DMS53 treated with DMSO at 0.1 percent for 48 hours (cell line): Measurements from ENCODE around the gene PRKCD.

Source experiments
- DNase-seq: peaks from one replicate; lab custom pipeline; 2025; ENCODE audit not compliant: unreplicated experiment; lab: John Stamatoyannopoulos, UW

The PRKCD gene

DNA sequence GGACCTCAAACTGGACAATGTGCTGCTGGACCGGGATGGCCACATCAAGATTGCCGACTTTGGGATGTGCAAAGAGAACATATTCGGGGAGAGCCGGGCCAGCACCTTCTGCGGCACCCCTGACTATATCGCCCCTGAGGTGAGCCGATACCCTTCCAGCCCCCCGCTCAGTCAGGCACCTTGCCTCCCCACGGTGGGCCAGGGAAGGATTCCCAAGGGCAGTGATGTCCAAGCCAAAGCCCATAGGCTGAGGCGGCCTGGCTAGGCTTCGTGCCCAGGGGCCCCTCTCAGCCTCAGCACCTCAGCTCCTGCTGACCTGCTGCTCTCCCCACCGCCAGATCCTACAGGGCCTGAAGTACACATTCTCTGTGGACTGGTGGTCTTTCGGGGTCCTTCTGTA is 27.7 kb downstream of the PRKCD start:
- no peak for DNase-seq

DNA sequence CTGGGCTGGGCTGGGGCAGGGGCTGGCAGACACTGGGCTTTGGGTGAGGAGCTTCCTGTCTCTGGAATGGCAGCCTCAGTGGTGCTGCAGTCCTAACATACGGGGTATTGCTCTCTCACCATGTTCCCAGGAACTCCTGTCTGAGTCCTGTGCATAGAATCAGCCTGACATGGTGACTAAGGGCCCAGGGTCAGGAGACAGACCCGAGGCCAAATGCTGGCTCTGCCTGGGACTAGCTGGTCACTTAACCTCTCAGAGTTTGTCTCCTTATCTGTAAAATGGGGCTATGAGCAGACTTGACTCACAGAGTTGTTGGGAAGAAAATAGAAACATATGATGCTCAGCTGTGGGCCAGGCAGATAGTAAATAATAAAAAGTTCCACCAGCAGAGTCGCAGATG is 28.3 kb downstream of the PRKCD start:
- no peak for DNase-seq

DNA sequence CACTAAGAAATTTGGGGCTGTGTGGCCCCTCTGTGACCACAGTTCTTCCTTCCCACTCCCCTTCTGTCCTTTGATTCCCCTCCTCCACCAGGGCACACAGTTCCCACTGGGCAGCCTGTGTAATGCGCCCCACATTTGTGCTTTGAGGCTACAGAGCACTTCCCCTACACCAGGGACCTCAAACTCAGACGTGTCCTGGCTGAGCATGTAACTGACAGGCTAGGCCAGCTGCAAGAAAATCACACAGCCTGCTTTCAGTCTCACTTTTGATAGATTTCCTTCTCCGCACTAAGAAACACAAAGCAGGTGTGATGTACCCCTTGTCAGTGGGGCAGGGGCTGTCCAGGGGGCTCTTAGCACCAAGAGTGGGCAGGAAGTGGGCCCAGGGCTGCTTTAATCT is 29.6 kb downstream of the PRKCD start:
- DNase-seq, result no peak

DNA sequence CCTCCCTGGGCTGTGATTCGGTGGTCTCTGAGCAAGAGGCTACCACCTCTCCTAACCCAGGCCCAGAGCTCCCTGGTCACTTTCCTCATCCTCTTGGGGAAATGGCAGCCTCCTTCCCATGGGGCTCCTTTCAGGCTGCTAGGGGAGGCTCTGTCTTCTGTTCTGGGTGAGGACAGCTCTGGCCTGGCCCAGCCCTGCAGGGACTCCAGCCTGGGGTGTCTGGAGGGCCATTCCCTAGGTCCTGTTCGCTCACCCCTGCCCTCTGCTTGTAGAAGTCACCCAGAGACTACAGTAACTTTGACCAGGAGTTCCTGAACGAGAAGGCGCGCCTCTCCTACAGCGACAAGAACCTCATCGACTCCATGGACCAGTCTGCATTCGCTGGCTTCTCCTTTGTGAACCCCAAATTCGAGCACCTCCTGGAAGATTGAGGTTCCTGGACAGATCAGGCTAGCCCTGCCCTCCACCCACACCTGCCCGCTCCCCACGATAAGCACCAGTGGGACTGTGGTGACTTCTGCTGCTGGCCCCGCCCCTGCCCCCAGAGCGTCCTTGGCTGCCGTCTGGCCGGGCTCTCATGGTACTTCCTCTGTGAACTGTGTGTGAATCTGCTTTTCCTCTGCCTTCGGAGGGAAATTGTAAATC is 30.9 kb downstream of the PRKCD start:
- no peak for DNase-seq

DNA sequence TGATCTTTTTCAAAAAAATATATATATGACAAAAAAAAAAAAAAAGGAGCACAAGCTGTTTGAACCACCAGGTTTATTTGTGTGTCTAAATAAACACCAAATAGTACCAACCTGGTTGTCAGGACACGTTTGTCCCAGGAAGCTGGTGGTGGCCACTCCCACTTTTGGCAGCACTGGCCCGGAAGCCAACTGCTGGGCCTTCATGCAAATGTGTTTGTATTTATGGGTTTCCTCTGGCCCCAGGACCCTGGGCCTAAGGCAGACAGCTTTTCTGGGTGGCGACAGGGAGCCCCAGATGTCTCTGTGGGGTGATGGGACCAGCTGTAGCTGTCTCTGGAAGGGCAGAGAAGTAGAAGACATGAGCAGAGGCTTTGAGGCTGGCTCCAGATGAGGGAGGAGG is 31.6 kb downstream of the PRKCD start:
- no peak for DNase-seq

DNA sequence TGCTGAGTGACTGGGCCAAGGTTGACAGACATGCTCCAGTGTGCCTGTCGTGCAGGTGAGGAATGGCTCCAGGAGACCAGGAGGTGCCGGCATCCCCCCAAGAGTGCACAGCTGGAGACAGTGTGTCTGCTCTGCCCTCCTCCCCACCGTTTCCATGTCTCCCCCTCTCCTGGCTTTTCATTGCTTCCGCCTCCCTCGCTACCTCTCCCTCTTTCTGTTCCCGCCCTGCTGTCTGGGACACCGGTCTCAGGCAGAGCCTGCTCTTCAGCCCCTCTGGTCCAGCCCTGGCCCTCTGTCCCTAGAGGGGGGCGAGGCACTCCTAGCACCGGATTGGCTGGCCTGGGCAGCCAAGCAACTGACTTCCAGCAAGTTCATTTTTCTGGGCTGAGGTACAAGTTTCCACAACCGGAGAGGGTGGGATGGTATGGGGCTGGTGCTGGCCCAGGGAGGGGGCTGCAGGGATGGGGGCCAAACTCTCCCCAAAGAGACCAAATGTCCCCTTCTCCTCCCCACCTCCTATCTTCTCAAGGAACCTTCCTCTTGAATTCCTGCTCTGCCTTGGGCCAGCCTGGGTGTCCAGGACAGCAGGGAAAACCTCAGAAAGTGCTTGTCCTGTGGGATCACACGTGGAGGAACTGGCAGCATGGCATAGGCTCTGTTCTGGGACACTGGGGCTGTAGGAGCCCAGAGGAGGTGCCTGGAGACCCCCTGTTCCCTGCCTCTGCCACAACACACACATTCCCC is 32.6 kb downstream of the PRKCD start:
- DNase-seq, result no peak

DNA sequence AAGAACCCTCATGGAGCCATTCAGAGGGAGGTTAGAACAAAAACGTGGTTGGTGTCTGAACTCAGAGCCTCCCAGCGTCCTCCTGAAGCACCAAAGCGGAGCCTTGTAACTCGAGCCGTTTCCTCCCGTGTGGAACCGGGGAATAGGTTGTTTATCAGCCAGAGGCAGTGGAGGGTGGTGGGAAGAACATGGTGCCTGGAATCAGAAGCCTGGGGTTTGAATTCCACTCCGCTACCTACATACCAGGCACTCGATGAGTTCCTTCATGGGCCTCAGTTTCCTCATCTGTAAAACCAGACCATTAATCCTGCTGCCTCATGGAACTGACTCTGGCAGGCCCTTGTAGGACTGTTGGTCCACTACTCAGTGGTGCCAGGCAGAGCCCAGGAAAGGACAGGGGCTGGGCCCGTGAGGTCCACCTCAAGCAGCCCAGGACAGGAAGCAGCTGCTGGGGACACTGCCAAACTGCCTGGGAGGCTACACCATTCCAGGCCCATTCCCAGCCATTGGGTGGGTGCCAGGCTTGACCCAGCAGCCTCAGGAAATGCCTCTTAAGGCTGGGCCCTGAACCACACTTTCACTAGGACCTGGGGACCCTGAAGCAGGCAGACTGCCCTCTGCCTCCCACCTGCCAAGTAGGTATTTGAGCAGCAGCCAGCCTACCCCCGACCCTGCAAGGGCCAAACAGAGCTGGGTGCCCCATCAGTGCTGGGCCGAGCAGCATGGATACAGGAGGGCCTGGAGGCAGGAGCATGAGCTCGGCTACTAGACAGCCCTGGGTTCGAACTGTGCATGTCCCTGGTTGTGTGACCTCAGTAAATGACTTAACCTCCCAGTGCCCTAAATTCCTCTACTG is 33.4 kb downstream of the PRKCD start:
- DNase-seq, result no peak

DNA sequence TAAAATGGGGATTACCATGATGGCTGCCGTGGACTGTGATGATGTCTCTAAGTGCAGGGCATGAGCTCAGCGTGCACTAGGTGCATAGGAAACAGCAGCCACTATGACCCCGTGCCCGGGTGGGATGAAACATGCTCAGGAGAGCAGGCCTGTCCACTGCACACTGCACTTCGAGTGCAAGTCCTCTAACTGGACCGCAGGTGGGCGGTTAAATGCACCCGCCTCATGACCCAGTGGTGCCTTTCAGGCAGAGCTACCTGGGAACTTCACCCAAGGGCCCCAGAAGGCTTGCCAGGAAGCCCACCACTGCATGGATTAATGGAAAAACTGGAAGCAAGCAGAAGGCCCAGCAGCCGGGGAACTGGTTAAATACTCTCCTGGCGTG is 34.0 kb downstream of the PRKCD start:
- no peak for DNase-seq

GRCh38 chr3:53195602-53196574 is 34.9 kb downstream of the PRKCD start:
- DNase-seq, result no peak

- no peak for DNase-seq
Measured at GRCh38 chr3:53196575-53197407, 35.8 kb downstream of the PRKCD start.

GRCh38 chr3:53198256-53198977 is 37.4 kb downstream of the PRKCD start:
- DNase-seq, result no peak

GRCh38 chr3:53198996-53199395 is 38.0 kb downstream of the PRKCD start:
- DNase-seq, result no peak

GRCh38 chr3:53199834-53200233 is 38.8 kb downstream of the PRKCD start:
- no peak for DNase-seq

- DNase-seq, result no peak
Measured at GRCh38 chr3:53200501-53201498, 39.8 kb downstream of the PRKCD start.

- DNase-seq, result no peak
Measured at GRCh38 chr3:53202331-53203015, 41.5 kb downstream of the PRKCD start.

DNA sequence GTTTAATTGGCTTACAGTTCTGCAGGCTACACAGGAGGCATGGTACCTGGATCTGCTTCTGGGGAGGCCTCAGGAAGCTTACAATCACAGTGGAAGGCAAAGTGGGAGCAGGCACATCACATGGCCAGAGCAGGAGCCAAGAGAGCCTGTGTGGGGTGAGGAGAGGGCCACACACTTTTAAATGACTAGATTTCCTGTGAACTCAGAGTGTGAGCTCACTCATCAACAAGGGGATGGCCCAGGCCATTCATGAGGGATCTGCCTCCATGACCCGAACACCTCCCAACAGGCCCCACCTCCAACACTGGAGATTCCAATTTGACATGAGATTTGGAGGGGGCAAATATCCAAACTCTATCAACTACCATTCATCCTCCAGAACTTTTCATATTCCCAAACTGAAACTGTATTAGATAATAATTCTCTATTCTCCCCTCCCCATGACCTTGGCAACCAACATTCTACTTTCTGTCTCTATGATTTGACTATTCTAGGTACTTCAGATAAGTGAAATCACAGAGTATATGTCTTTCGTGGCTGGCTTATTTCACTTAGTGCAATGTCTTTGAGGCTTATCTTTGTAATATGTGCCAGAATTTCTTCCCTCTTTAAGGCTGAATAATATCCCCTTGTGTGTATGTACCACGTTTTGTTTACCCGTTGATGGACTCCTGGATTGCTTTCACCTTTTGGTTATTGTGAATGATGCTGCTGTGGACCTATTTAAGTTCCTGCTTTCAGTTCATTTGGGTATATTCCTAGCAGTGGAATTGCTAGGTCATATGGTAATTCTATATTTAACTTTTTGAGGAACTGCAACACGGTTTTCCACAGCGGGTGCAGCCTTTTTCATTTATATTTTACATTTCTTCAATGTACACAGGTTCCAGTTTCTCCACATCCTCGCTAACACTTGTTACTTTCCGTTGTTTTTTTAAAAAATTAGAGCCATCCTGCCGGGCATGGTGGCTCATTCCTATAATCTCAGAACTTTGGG is 51.0 kb downstream of the PRKCD start:
- DNase-seq, result no peak
